Panc1 (cell line): ENCODE results near the gene TP53BP1. TPM values are rescaled to one million over a fixed set of nuclear protein-coding genes. Genes with fewer than 3 reads are reported as not detected.

Experiments
- ATAC-seq: fragments of 200-7000 bp; cut with Tn5 transposase; 2 replicates; pipeline ENCODE4 v1.9.1; 2020; ENCODE audit warnings: mild to moderate bottlenecking, moderate library complexity
- BruUV-seq: library from RNA; stranded (reverse); fragments of 400-500 nt; replicated peaks from 2 replicates; lab custom pipeline; 2021; lab: Mats Ljungman, UMichigan
- CTCF ChIA-PET: fragments of 300-600 bp; sonication (Branson Sonifier 250); formaldehyde crosslinking; loops from one replicate; lab custom pipeline; 2022; ENCODE audit warnings: antibody characterized with exemption; lab: Charles Lee
- POLR2A ChIA-PET: fragments of 300-600 bp; sonication (Branson Sonifier 250); formaldehyde crosslinking; loops from one replicate; lab custom pipeline; 2022; ENCODE audit warnings: antibody characterized with exemption; lab: Charles Lee
- DNase-seq: peaks from one replicate; pipeline ENCODE4 v3.0.0-alpha.2; 2010; ENCODE audit warnings: low read depth, low spot score
- H3K27ac ChIP-seq: 2 replicates; pipeline ENCODE4 v1.5.1; 2011; ENCODE audit warnings: mild to moderate bottlenecking, low read length, inconsistent platforms
- H3K27me3 ChIP-seq: fragments of 200-500 bp; sonication (Bioruptor generic); 2 replicates; pipeline ENCODE4 v1.6.0; 2014; ENCODE audit warnings: low read length, inconsistent platforms; ENCODE audit not compliant: control insufficient read depth, insufficient read depth
- H3K36me3 ChIP-seq: fragments of 200-500 bp; sonication (Bioruptor generic); 2 replicates; pipeline ENCODE4 v1.5.1; 2014; ENCODE audit warnings: inconsistent platforms, mild to moderate bottlenecking, low read length, moderate library complexity; ENCODE audit not compliant: control insufficient read depth, insufficient read depth
- H3K4me1 ChIP-seq: 2 replicates; pipeline ENCODE4 v1.5.1; 2011; ENCODE audit warnings: inconsistent platforms, mild to moderate bottlenecking, low read length, moderate library complexity; ENCODE audit not compliant: control insufficient read depth, insufficient read depth
- H3K4me3 ChIP-seq, 2 experiments: 2 replicates each; pipeline ENCODE4 v1.5.1; 2011 to 2012; ENCODE audit warnings: low read depth in 2 of 2, low read length in 2 of 2, mild to moderate bottlenecking in 2 of 2, inconsistent platforms in 1 of 2, moderate library complexity in 1 of 2
- H3K9me3 ChIP-seq: fragments of 200-500 bp; sonication (Bioruptor generic); 2 replicates; pipeline ENCODE4 v1.5.1; 2014; ENCODE audit warnings: low read depth, mild to moderate bottlenecking, inconsistent platforms, low read length, moderate library complexity; ENCODE audit not compliant: control insufficient read depth, insufficient read depth
- CTCF ChIP-seq: fragments of 450-650 bp; IDR thresholded peaks from 2 replicates; pipeline ENCODE4 v1.5.1; 2017; ENCODE audit warnings: mild to moderate bottlenecking
- POLR2AphosphoS5 ChIP-seq: IDR thresholded peaks from 2 replicates; pipeline ENCODE4 v1.6.1; 2012; ENCODE audit warnings: mild to moderate bottlenecking, low read depth, low read length, moderate library complexity
- REST ChIP-seq, 2 experiments: IDR thresholded peaks; 2 replicates each; pipeline ENCODE4 v1.6.1; 2011 to 2012; ENCODE audit warnings: low read depth in 2 of 2, control low read depth in 1 of 2, low read length in 1 of 2, mild to moderate bottlenecking in 1 of 2, moderate library complexity in 1 of 2; ENCODE audit not compliant: insufficient read depth in 1 of 2
- SIN3A ChIP-seq: IDR thresholded peaks from 2 replicates; pipeline ENCODE4 v1.6.1; 2012; ENCODE audit warnings: low read depth, mild to moderate bottlenecking, low read length, moderate library complexity, borderline replicate concordance; ENCODE audit not compliant: insufficient read depth
- TCF7L2 ChIP-seq: IDR thresholded peaks from 2 replicates; pipeline ENCODE4 v1.6.1; 2011; ENCODE audit warnings: mild to moderate bottlenecking, low read depth, low read length, inconsistent platforms
- in situ Hi-C: cut with HindIII; loops from 2 replicates; pipeline ENCODE4 v1.10.0; 2016; ENCODE audit warnings: low sequenced_read_pairs, low pct_unique_long_range_greater_than_20kb
- intact Hi-C: fragments of 100-400 bp; cut with micrococcal nuclease; formaldehyde crosslinking; loops from one replicate; pipeline ENCODE4 v1.10.0; 2022; ENCODE audit not compliant: unreplicated experiment
- total RNA-seq: library from RNA; stranded (reverse); gene quantifications from one replicate; pipeline ENCODE4 v1.2.1, GENCODE V29; 2021; ENCODE audit not compliant: unreplicated experiment

Gene TP53BP1
- total RNA-seq, 1 experiment from 2014 or later = 80.3 TPM

GRCh38 chr15:43531018-43531670 lies 38.2 kb upstream of the TP53BP1 start:
- BruUV-seq = no TSS peak
- ATAC-seq (peak; percentile 33; the same call in 1 of the 2 replicates), DNase-seq (no peak)
- in situ Hi-C loops (no loop called here), intact Hi-C loops (no loop called here)
- Histone ChIP-seq H3K27ac (no peak overlapping the region), H3K4me3 (no peak overlapping the region), H3K36me3 (no peaks in the 10 kb centered on the region), H3K9me3 (no peaks in the 10 kb centered on the region), H3K4me1 (no peaks in the 10 kb centered on the region), H3K27me3 (no peaks in the 10 kb centered on the region)
- TF ChIP-seq SIN3A = no peak
- no peak for TF ChIP-seq TCF7L2
- no peak for TF ChIP-seq CTCF
- no peak for TF ChIP-seq POLR2AphosphoS5
- no peak for TF ChIP-seq REST (IDR thresholded peaks at IDR 0.05; ENCODE audit: insufficient read depth in 1 of 2, low read depth in 2 of 2, low read length in 1 of 2)
- ChIA-PET POLR2A (no interaction called here), CTCF (no interaction called here)

- no TSS peak for BruUV-seq
- H3K9me3 ChIP-seq = no peaks in the 10 kb centered on the region
- TF ChIP-seq TCF7L2 (no peak), CTCF (no peak), POLR2AphosphoS5 (no peak), SIN3A (no peak), REST (IDR thresholded peaks at IDR 0.05; ENCODE audit: insufficient read depth in 1 of 2, low read depth in 2 of 2, low read length in 1 of 2) (no peak)
- ChIA-PET CTCF (no interaction called here), POLR2A (interaction anchor here (0.5 kb wide), 1 partner anchor 22 kb away, joined by 3 read pairs; no protein-coding TSS in a partner anchor)
- ATAC-seq = no peak
- no peaks in the 10 kb centered on the region for H3K27me3 ChIP-seq
- no peak overlapping the region for H3K4me3 ChIP-seq
- intact Hi-C loops = no loop called here
- H3K36me3 ChIP-seq = no peaks in the 10 kb centered on the region
- no peak for DNase-seq
- H3K4me1 ChIP-seq = no peaks in the 10 kb centered on the region
- in situ Hi-C loops = no loop called here
- H3K27ac ChIP-seq = no peak overlapping the region
These were observed 36.8 kb upstream of the TP53BP1 start for GRCh38 chr15:43529587-43530345.
